AG04449 (cell line): ENCODE results near the gene TAF3.

Experiments
- CTCF ChIA-PET: fragments of 350-600 bp; formaldehyde crosslinking; extraction: SDS; loops from one replicate; lab custom pipeline; 2021; ENCODE audit warnings: antibody characterized with exemption; lab: Yijun Ruan, JAX
- POLR2A ChIA-PET: fragments of 400-600, 350-600 bp; formaldehyde crosslinking; extraction: SDS; loops from one replicate; lab custom pipeline; 2020; ENCODE audit warnings: antibody characterized with exemption, inconsistent platforms; lab: Yijun Ruan, JAX
- DNase-seq: peaks from one replicate; pipeline ENCODE4 v3.0.0-alpha.2; 2010; ENCODE audit warnings: low read depth, low spot score
- H3K4me3 ChIP-seq: 2 replicates; pipeline ENCODE4 v1.5.1; 2011; ENCODE audit warnings: low read depth, mild to moderate bottlenecking, control low read depth, low read length
- CTCF ChIP-seq: IDR thresholded peaks from one replicate; pipeline ENCODE4 v1.5.1; 2011; ENCODE audit warnings: mild to moderate bottlenecking, moderate library complexity, low read length, control low read depth, inconsistent platforms; ENCODE audit not compliant: insufficient read depth; ENCODE audit errors: missing control alignments

The TAF3 gene

GRCh38 chr10:8060704-8061121 lies 242.4 kb downstream of the TAF3 start:
- TF ChIP-seq CTCF = no peak
- ChIA-PET CTCF (interaction anchor here (1.1 kb wide), 1 partner anchor 184 kb away, joined by 3 read pairs; no protein-coding TSS in a partner anchor), POLR2A (no interaction called here)
- no peak overlapping the region for H3K4me3 ChIP-seq
- no peak for DNase-seq

- POLR2A ChIA-PET = no interaction called here
- CTCF ChIA-PET = interaction anchor here (1.1 kb wide), 1 partner anchor 184 kb away, joined by 3 read pairs; no protein-coding TSS in a partner anchor
- no peak overlapping the region for H3K4me3 ChIP-seq
- no peak for TF ChIP-seq CTCF
- DNase-seq = no peak
Measured at GRCh38 chr10:8061274-8062211, 243.2 kb downstream of the TAF3 start.

GRCh38 chr10:8063128-8063908 lies 245.0 kb downstream of the TAF3 start:
- CTCF ChIA-PET = no interaction called here
- no peak overlapping the region for H3K4me3 ChIP-seq
- TF ChIP-seq CTCF = no peak
- no peak for DNase-seq
- POLR2A ChIA-PET = no interaction called here

- TF ChIP-seq CTCF = no peak
- CTCF ChIA-PET = no interaction called here
- no peak for DNase-seq
- POLR2A ChIA-PET = no interaction called here
- no peak overlapping the region for H3K4me3 ChIP-seq
Measured at GRCh38 chr10:8063935-8064334, 245.6 kb downstream of the TAF3 start.

GRCh38 chr10:8064436-8064835 lies 246.1 kb downstream of the TAF3 start:
- TF ChIP-seq CTCF = no peak
- H3K4me3 ChIP-seq = no peak overlapping the region
- POLR2A ChIA-PET = no interaction called here
- CTCF ChIA-PET = no interaction called here
- DNase-seq = no peak

- no peak for DNase-seq
- no peak for TF ChIP-seq CTCF
- POLR2A ChIA-PET = no interaction called here
- no peak overlapping the region for H3K4me3 ChIP-seq
- CTCF ChIA-PET = no interaction called here
Measured at GRCh38 chr10:8065651-8066050, 247.3 kb downstream of the TAF3 start.
